OCI-LY1 (cell line): Measurements from ENCODE around the gene POLG.

ENCODE experiments used
- EZH2 ChIP-seq: fragments of 200-600 bp; sonication (generic), shearing (Covaris generic); IDR thresholded peaks from 2 replicates; pipeline ENCODE4 v1.8.0; 2017; ENCODE audit warnings: borderline replicate concordance, mixed run types, mild to moderate bottlenecking, antibody characterized with exemption, low read length, moderate library complexity, mixed read lengths
- TF ChIP-seq, protein P1 (sequence below): fragments of 200-600 bp; sonication (generic), shearing (Covaris generic); IDR thresholded peaks from 2 replicates; pipeline ENCODE4 v1.5.1; 2017; ENCODE audit warnings: mild to moderate bottlenecking, antibody characterized with exemption, low read length, moderate library complexity, mixed read lengths

DNA sequence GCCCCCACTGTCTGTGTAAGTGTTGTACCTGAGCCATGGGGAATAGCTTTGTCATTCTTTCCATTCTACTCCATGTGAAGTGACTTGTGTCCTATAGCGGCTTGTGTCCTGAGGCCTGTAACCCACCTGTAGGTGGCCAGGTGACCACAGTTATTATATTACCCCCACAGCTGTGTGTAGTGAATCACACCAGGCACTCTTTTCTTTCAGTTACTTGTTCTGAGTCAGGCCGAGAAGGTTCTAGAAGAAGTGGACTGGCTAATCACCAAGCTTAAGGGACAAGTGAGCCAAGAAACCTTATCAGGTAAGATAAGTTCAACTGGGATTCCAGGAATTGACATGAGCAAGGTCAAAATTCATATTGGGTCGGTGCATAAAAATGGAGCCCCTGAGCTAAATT, 29.2 kb downstream of the POLG start:
- TF ChIP-seq, protein P1, sequence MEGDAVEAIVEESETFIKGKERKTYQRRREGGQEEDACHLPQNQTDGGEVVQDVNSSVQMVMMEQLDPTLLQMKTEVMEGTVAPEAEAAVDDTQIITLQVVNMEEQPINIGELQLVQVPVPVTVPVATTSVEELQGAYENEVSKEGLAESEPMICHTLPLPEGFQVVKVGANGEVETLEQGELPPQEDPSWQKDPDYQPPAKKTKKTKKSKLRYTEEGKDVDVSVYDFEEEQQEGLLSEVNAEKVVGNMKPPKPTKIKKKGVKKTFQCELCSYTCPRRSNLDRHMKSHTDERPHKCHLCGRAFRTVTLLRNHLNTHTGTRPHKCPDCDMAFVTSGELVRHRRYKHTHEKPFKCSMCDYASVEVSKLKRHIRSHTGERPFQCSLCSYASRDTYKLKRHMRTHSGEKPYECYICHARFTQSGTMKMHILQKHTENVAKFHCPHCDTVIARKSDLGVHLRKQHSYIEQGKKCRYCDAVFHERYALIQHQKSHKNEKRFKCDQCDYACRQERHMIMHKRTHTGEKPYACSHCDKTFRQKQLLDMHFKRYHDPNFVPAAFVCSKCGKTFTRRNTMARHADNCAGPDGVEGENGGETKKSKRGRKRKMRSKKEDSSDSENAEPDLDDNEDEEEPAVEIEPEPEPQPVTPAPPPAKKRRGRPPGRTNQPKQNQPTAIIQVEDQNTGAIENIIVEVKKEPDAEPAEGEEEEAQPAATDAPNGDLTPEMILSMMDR: no peak
- TF ChIP-seq EZH2: no peak
